Keratinocyte (primary cell): Measurements from ENCODE around the gene EDC4. TPM values are rescaled to one million over a fixed set of nuclear protein-coding genes. Genes with fewer than 3 reads are reported as not detected.

Source experiments
- DNase-seq: peaks from one replicate; pipeline ENCODE4 v3.0.0-alpha.2; 2011; ENCODE audit warnings: low read depth, missing footprints, low spot score
- FAIRE-seq: peaks from 2 replicates; lab custom pipeline; 2011; peaks lifted over from hg19 to GRCh38; lab: Jason Lieb, UNC
- H2AFZ ChIP-seq: 2 replicates; pipeline ENCODE4 v1.6.0; 2012; ENCODE audit warnings: low read length, control low read depth, inconsistent platforms; ENCODE audit not compliant: control insufficient read depth
- H3K27ac ChIP-seq: 2 replicates; pipeline ENCODE4 v1.5.1; 2011; ENCODE audit warnings: low read length; ENCODE audit not compliant: control insufficient read depth, insufficient read depth
- H3K27me3 ChIP-seq: 3 replicates; pipeline ENCODE4 v1.6.0; 2011; ENCODE audit warnings: low read length; ENCODE audit not compliant: control insufficient read depth, insufficient read depth; ENCODE audit errors: extremely low read depth
- H3K36me3 ChIP-seq, 2 experiments: 2 replicates in 1 of 2; 3 replicates in 1 of 2; pipeline ENCODE4 v1.5.1; 2011; ENCODE audit warnings: low read length in 2 of 2, mild to moderate bottlenecking in 1 of 2; ENCODE audit not compliant: control insufficient read depth in 2 of 2, insufficient read depth in 2 of 2; ENCODE audit errors: extremely low read depth in 1 of 2
- H3K4me1 ChIP-seq: 3 replicates; pipeline ENCODE4 v1.5.1; 2011; ENCODE audit warnings: low read length; ENCODE audit not compliant: control insufficient read depth, insufficient read depth; ENCODE audit errors: extremely low read depth
- H3K4me2 ChIP-seq: 3 replicates; pipeline ENCODE4 v1.6.0; 2011; ENCODE audit warnings: low read depth, low read length; ENCODE audit not compliant: control insufficient read depth, insufficient read depth; ENCODE audit errors: extremely low read depth
- H3K4me3 ChIP-seq, 3 experiments: fragments of 200-600 bp in 1 of 3; sonication (generic) in 1 of 3; 2 replicates in 2 of 3; 3 replicates in 1 of 3; pipeline ENCODE4 v1.5.1; 2011 to 2016; ENCODE audit warnings: low read length in 3 of 3, mild to moderate bottlenecking in 3 of 3, control low read depth in 2 of 3, inconsistent platforms in 1 of 3, low read depth in 1 of 3, mixed read lengths in 1 of 3, mixed run types in 1 of 3, moderate library complexity in 1 of 3; ENCODE audit not compliant: control insufficient read depth in 2 of 3, insufficient read depth in 2 of 3; ENCODE audit errors: extremely low read depth in 1 of 3
- H3K79me2 ChIP-seq: 2 replicates; pipeline ENCODE4 v1.6.0; 2012; ENCODE audit warnings: low read length; ENCODE audit not compliant: control insufficient read depth, insufficient read depth
- H3K9ac ChIP-seq: 3 replicates; pipeline ENCODE4 v1.6.0; 2011; ENCODE audit warnings: low read length; ENCODE audit not compliant: control insufficient read depth, insufficient read depth; ENCODE audit errors: extremely low read depth
- H3K9me1 ChIP-seq: 3 replicates; pipeline ENCODE4 v1.6.0; 2011; ENCODE audit warnings: low read length; ENCODE audit not compliant: control insufficient read depth, insufficient read depth; ENCODE audit errors: extremely low read depth
- H3K9me3 ChIP-seq: 2 replicates; pipeline ENCODE4 v1.5.1; 2012; ENCODE audit warnings: low read depth, low read length; ENCODE audit not compliant: control insufficient read depth
- H4K20me1 ChIP-seq: 3 replicates; pipeline ENCODE4 v1.6.0; 2011; ENCODE audit warnings: low read length; ENCODE audit not compliant: control insufficient read depth, insufficient read depth; ENCODE audit errors: extremely low read depth
- EZH2 ChIP-seq: IDR thresholded peaks from one replicate; pipeline ENCODE4 v1.6.1; 2012; ENCODE audit warnings: inconsistent platforms, mild to moderate bottlenecking, low read length, moderate library complexity
- dilution Hi-C: fragments of 300-500 bp; cut with MboI; formaldehyde crosslinking; loops from one replicate; pipeline ENCODE4 v1.7.0; 2020; ENCODE audit warnings: low sequenced_read_pairs; ENCODE audit not compliant: extremely low pct_ligation_motif_present
- polyA plus RNA-seq, 5 experiments: library from polyadenylated mRNA; depleted of rRNA in 3 of 5; stranded (reverse) in 3 of 5; stranded (forward) in 1 of 5; unstranded in 1 of 5; fragments of >200 nt; gene quantifications; 1 replicate in 1 of 5; 2 replicates in 3 of 5; 3 replicates in 1 of 5; pipeline versions ENCODE4 v1.2.1 to v1.2.3, GENCODE V29; 2011 to 2012; ENCODE audit warnings: missing spikeins in 2 of 5, low read depth in 1 of 5, low replicate concordance in 1 of 5
- TF ChIP-seq, protein P1 (sequence below), 3 experiments: IDR thresholded peaks in 1 of 3; conservative IDR thresholded peaks in 1 of 3; optimal IDR thresholded peaks in 1 of 3; 2 replicates in 2 of 3; 3 replicates in 1 of 3; pipeline versions ENCODE3 to v1.5.1; 2011; ENCODE audit warnings: low read length in 3 of 3, mild to moderate bottlenecking in 3 of 3, moderate library complexity in 2 of 3, control low read depth in 1 of 3, inconsistent platforms in 1 of 3; ENCODE audit not compliant: insufficient read depth in 2 of 3; ENCODE audit errors: extremely low read depth in 1 of 3

The EDC4 gene
- polyA plus RNA-seq, 1 donor (not counting 4 experiments of a cell fraction or from before 2014, with no cell fraction given) = 16.7 TPM

DNA sequence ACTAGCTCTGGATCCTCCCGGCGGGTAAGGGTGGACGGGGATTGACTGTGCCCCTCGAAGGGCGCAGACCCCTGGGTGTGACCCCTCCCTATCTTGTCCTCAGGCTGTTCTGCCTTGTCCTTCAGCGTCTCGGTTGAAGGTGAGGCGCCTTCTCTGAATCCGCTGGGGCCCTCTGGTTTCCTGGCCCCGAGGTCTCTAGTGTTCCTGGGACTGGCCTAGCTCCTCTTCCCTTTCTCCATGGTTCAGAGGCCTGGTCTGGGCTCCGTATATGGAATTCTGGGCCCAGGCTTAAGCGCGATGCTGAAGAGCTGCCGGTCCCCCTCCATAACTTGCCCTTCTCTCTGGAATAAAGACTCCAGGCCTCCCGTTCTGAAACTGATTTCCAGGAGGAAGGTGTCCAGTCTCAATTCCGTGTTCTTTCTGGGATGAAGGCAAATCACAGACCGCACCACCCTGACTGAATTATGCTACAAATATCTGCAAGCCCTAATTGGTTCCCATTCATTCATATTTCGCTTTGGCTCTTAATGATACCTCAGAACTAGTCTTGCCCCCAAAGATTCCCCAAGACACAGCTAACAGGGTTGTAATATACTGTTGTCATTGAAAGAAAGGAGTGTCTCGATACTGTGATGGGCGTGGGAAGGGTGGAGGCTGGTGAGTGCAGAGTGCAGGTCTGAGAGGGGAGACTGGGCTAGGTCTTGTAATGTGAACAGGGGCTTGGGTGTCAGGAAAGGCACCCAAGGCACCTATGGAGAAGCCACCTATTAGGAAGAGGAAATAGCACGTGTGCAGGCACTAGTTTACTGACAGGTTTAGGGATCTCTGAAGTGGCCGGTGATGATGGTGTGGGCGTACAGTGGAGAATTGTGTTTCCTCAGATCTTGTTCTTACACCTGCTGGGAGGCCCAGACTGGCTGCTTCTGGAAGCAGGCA lies 851 bp downstream of the EDC4 start:
- Histone ChIP-seq H3K36me3 (peaks cover 42 to 56% of the 10 kb centered on the region in 2 experiments), H3K27me3 (no peaks in the 10 kb centered on the region), H4K20me1 (peaks cover 4% of the 10 kb centered on the region), H3K4me2 (peak overlapping the region; percentile 84), H3K4me1 (peaks cover 29% of the 10 kb centered on the region), H3K9me1 (no peaks in the 10 kb centered on the region), H3K4me3 (peak overlapping the region; percentile 71 to 97 (median 94)), H3K79me2 (peaks cover 28% of the 10 kb centered on the region), H3K9me3 (no peaks in the 10 kb centered on the region), H2AFZ (peak overlapping the region; percentile 87), H3K27ac (peak overlapping the region; percentile 82), H3K9ac (peak overlapping the region; percentile 93)
- dilution Hi-C loops = no loop called here
- DNase-seq (no peak), FAIRE-seq (no peak)
- no peak for TF ChIP-seq EZH2
- TF ChIP-seq, protein P1, sequence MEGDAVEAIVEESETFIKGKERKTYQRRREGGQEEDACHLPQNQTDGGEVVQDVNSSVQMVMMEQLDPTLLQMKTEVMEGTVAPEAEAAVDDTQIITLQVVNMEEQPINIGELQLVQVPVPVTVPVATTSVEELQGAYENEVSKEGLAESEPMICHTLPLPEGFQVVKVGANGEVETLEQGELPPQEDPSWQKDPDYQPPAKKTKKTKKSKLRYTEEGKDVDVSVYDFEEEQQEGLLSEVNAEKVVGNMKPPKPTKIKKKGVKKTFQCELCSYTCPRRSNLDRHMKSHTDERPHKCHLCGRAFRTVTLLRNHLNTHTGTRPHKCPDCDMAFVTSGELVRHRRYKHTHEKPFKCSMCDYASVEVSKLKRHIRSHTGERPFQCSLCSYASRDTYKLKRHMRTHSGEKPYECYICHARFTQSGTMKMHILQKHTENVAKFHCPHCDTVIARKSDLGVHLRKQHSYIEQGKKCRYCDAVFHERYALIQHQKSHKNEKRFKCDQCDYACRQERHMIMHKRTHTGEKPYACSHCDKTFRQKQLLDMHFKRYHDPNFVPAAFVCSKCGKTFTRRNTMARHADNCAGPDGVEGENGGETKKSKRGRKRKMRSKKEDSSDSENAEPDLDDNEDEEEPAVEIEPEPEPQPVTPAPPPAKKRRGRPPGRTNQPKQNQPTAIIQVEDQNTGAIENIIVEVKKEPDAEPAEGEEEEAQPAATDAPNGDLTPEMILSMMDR (optimal IDR thresholded peaks at IDR 0.05 in 1 of 3, IDR thresholded peaks at IDR 0.05 in 1 of 3, conservative IDR thresholded peaks at IDR 0.05 in 1 of 3; ENCODE audit: extremely low read depth in 1 of 3, insufficient read depth in 2 of 3, low read length in 3 of 3) = no peak

GRCh38 chr16:67874372-67874771 lies 1.5 kb downstream of the EDC4 start:
- Histone ChIP-seq H3K27me3 (no peaks in the 10 kb centered on the region), H3K4me3 (peak overlapping the region in 2 of 3 experiments; percentile 71 to 97), H3K36me3 (peaks cover 40 to 56% of the 10 kb centered on the region in 2 experiments), H3K9me1 (no peaks in the 10 kb centered on the region), H3K4me2 (peak overlapping the region; percentile 84), H3K27ac (no peak overlapping the region), H3K9ac (peak overlapping the region; percentile 93), H4K20me1 (peaks cover 4% of the 10 kb centered on the region), H3K9me3 (no peaks in the 10 kb centered on the region), H3K79me2 (peaks cover 28% of the 10 kb centered on the region), H3K4me1 (peaks cover 29% of the 10 kb centered on the region), H2AFZ (no peak overlapping the region)
- DNase-seq = no peak
- TF ChIP-seq, protein P1 (optimal IDR thresholded peaks at IDR 0.05 in 1 of 3, IDR thresholded peaks at IDR 0.05 in 1 of 3, conservative IDR thresholded peaks at IDR 0.05 in 1 of 3; ENCODE audit: extremely low read depth in 1 of 3, insufficient read depth in 2 of 3, low read length in 3 of 3) = no peak
- TF ChIP-seq EZH2 = no peak
- dilution Hi-C loops = no loop called here
- FAIRE-seq = no peak
